ENCODE measurements around the gene TRMT1.
"Not testable (repeated sequence)": the region's sequence is repeated elsewhere in the genome, so short reads cannot be mapped to it uniquely, and the experiment has no call there.

DNA sequence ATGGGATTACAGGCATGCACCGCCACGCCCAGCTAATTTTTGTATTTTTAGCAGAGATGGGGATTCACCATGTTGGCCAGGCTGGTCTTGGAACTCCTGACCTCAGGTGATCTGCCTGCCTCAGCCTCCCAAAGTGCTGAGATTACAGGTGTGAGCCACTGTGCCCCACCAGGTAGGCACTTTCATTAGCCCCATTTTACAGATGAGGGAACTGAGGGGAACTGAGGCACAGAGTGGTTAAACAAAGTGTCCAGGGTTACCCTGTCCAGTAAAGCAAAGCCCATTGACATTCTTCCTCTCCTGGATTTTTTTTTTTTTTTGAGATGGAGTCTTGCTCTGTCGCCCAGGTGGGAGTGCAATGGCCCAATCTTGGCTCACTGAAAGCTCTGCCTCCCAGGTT is 49.6 kb upstream of the TRMT1 start:
- TF ChIP-seq, protein P1, sequence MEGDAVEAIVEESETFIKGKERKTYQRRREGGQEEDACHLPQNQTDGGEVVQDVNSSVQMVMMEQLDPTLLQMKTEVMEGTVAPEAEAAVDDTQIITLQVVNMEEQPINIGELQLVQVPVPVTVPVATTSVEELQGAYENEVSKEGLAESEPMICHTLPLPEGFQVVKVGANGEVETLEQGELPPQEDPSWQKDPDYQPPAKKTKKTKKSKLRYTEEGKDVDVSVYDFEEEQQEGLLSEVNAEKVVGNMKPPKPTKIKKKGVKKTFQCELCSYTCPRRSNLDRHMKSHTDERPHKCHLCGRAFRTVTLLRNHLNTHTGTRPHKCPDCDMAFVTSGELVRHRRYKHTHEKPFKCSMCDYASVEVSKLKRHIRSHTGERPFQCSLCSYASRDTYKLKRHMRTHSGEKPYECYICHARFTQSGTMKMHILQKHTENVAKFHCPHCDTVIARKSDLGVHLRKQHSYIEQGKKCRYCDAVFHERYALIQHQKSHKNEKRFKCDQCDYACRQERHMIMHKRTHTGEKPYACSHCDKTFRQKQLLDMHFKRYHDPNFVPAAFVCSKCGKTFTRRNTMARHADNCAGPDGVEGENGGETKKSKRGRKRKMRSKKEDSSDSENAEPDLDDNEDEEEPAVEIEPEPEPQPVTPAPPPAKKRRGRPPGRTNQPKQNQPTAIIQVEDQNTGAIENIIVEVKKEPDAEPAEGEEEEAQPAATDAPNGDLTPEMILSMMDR (IDR thresholded peaks at IDR 0.05) = not testable (repeated sequence)
- not testable (repeated sequence) for TF ChIP-seq POLR2A (IDR thresholded peaks at IDR 0.05)

Measured in Peyer's patch (tissue), 4 donors.